ENCODE measurements around the gene CARD10.
"Not testable (repeated sequence)": the region's sequence is repeated elsewhere in the genome, so short reads cannot be mapped to it uniquely, and the experiment has no call there.

CARD10 gene

DNA sequence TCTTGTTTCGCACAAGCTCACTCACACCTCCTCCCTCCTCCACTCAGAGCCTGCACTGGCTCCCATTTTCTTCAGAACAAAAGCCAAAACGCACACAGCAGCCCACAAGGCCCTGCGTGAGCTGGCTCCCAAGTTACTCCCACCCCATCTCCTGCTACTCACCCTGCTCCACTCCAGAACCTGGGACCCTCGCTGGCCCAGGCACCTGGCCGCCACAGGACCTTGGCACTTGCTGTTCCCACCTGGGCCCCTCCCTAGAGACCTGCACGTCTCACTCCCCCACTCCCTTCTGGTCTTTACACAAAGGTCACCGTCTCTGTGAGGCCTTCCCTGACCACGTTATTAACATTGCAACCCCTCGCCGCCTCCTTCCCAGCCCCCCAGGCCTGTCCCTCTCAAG lies 32.1 kb downstream of the CARD10 start:
- DNase-seq (ENCODE audit: low read depth, low spot score) = no peak

DNA sequence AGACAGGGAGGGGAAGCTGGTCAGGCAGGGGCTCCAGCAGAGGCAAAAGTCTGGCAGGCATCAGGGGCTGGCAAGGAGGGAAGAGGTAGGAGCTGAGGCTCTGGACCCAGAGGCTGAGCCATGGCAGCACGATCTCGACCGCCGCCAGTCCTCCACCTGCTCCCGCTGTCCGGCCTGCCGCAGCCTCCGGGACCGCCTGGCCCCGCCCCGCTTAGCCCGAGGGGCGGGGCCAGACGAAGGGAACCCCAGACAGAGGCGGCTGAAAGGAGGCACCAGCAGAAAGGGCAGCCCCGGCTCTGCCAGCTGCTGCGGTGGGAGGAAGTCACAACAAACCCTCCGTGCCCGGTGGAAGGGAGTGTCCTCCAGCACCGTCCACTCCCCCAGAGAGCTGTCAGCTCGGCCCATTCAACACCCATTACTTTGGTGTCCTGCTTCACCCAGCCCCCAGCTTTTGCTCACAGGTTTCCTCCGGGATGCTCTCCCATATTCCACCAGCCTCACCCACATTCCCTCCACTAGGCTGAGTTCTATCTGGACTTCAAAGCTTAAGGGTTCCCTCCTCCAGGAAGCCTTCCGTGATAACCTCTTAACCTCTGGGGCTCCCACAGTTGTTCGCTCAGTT lies 32.9 kb downstream of the CARD10 start, which contains the start of gene MFNG:
Gene MFNG (minus strand): TSS at position 161 of the 622 bp plus-strand sequence. CDS start 207 bp downstream, outside the sequence.
- no peak for DNase-seq (ENCODE audit: low read depth, low spot score)

DNA sequence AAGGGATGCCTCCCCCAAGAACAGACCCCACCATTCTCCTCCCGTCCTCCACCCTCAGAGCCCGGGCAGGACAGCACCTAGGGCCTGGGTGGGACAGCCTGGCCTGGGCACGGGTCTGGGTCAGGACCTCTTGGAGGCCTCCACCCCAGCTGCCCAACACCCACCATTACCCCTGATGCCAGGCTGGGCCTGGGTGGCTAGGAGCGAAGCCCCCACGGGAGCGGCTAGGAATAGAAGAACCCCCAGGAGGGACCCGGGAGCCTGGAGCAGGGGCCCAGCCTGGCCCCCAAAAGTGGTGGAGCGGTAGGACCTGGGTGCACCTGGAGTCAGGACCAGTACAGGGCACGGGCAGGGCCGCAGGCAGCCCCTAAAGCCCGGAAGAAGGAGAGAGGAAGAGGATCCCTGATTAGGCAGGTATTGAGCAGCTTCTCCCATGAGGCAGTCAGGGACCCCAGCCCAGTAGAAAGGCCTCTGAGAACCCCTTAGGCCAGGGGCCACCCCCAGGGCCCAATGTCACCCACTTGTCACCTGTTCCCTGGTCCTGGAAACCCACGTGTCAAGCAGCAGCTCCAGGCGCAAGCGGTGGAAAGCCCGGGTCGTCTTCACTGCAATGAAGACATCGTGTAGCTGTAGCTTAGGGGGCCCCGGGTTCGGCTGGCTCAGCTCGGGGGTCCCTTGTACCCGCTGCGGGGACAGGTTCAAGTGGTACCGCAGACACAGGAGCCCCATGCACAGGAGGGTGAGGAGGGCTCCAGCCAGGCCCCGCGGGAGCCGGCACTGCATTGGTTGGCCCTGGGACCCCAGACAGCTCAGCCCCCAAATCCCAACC lies 33.6 kb downstream of the CARD10 start:
- DNase-seq (ENCODE audit: low read depth, low spot score) = no peak

DNA sequence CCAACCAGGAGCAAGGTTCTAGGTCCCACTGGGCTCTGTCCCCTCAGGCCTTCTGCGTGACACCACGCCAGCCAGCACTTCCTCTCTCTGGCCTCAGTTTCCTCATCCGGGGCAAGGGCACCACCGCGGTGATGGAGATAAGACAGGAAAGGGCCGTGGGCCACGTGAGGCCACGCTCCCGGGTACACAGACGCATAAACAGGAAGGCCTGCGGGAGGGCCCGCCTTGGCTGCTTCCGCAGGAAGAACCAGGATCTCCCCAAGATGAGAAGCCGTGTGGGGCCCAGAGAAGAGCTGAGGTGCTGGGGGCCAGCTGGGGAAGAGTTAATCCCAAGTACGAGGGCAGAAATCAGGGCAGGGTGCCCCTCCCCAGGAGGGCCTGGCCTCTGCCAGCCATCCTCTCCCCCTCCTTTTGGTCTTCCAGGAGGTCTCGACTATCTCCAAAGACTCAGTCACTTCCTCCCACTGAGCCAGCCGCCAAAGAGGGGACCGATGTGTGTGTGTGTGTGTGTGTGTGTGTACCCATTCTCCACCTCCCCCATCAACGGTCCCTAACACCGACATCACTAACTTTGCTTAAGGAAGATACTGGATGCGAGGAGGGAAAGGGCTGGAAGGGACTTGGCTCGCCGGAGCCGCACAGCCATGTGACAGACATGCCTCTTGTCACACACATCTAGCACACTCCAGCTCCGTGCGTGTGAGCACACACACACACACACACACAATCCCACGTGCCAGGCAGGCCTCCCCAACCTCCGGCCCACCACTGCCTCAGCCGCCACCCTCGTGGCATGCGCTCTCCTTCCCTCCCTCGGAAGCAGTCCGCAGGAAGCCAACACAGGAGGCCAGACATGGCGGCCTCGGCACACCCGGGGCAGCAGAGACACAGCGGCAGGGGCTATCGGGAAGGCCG lies 34.5 kb downstream of the CARD10 start:
- no peak for DNase-seq (ENCODE audit: low read depth, low spot score)

DNA sequence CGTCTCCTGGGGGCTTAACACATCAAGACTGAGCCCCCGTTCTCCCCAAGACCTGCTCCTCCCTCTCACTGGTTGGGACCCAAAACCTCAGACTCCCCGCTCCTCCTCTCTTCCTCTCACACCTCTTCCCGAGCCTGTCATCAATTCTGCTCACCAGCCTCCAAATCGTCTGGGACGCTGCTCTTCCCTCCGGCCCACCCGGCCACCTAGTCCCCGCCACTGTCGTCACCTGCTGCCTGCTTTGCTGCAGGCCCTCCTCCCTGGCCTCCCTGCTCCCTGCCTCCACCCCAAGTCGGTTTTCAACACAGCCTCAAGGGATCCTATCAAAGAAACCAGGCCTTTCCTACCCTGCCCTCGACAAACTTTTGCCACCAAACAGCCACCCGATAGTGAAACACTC lies 36.2 kb downstream of the CARD10 start:
- DNase-seq (ENCODE audit: low read depth, low spot score) = no peak

DNA sequence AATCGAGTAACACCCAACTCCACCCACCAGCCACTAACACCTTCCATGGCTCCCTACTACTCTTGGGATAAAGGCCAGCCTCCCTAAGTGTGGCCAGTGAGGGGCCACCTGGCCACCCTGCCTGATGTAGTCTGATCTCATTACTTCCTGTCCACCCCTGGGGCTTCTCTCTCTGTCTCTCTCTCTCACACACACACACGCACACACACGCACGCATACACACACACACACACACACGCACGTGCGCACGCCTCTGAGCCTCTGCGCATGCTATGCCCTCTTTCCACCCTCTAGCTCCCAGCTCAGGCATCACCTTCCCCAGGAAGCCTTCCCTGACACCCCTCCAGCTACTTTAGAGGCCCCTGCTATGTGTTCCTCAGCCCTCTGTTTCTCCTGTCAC lies 37.0 kb downstream of the CARD10 start:
- no peak for DNase-seq (ENCODE audit: low read depth, low spot score)

DNA sequence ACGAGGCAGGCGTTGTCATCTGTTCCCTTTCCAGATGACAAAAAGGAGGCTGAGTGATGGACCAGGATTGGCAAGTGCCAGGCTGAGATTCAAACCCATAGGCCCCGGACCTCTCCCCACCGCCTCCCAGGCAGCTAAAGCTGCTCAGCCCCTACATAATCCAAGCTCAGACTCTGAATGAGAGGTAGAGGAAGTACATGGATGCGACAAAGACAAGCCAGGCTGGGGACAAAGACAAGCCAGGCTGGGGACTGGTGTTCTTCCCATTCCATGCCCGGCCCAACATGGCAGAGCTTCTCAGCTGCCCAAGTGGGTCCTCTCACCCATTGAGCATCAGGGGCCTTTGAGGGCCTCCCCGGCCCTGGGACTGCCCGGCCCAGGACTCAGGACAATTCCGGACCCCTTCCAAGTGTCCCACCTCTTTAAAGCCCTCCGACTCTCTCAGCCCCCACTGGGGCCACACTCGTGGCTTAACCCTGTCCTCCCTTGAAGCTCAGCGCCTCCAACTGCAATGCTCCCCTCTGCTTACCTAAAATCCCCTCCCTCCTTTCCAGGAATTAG lies 37.8 kb downstream of the CARD10 start:
- DNase-seq (ENCODE audit: low read depth, low spot score) = no peak

DNA sequence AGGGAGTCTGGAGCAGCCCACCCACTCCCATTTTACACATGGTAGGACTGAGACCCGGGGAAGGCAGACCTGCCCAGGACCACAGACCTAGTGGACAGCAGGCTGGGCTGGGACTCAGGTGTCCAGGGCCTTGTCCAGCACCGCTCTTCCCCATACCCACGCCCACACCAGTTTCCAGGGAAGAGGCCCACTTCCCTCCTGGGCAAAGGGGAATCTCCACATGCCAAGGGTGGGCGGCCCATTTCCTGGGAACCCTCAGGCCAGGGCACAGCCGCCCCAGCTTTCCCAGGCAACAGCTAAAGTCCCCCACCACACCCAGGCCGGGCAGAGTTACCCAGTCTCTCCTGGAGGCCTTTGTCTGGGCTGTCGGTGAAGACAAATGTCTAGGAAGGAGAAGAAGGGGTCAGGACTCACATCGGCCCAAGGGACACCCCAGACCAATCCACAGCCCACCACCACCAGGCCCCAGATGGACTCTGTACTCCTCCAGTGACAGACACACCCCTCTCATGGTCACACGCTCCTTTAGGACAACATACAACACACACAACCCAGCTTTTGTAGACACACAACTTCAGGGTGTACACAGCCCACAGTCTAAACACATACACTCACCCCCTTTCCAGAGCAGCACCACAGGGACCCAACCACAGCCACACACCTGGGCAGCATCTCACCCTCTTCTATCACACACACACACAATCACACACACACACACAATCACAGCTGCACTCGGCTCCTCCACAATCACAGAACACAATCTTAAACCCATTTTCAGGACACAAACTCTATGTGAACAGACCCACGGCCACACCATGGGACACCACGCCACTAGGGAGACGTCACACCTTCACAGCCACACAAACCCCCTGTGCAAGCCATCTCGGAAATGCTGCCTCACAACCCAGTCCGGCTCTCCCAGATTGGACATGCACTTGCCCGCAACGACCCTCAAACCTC lies 38.5 kb downstream of the CARD10 start:
- no peak for DNase-seq (ENCODE audit: low read depth, low spot score)

DNA sequence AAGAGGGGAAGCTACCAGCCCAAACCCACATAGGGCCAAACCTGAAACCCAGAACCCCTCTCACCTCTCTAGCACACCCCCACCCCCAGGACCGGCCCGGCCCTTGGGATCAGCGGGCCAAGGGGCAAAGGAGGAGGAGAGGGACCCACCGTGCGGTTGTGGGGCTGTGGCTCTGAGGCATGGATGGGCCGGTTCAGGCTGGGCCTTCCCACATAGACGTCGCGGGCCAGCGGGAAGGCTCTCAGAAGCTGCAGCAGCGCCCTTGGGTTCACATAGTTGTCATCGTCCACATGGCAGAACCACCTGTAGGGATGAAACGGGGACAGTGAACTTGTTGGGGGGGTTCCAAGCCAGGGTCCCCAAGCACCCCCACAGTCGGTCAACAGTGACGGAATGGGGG lies 40.0 kb downstream of the CARD10 start:
- DNase-seq (ENCODE audit: low read depth, low spot score) = no peak

DNA sequence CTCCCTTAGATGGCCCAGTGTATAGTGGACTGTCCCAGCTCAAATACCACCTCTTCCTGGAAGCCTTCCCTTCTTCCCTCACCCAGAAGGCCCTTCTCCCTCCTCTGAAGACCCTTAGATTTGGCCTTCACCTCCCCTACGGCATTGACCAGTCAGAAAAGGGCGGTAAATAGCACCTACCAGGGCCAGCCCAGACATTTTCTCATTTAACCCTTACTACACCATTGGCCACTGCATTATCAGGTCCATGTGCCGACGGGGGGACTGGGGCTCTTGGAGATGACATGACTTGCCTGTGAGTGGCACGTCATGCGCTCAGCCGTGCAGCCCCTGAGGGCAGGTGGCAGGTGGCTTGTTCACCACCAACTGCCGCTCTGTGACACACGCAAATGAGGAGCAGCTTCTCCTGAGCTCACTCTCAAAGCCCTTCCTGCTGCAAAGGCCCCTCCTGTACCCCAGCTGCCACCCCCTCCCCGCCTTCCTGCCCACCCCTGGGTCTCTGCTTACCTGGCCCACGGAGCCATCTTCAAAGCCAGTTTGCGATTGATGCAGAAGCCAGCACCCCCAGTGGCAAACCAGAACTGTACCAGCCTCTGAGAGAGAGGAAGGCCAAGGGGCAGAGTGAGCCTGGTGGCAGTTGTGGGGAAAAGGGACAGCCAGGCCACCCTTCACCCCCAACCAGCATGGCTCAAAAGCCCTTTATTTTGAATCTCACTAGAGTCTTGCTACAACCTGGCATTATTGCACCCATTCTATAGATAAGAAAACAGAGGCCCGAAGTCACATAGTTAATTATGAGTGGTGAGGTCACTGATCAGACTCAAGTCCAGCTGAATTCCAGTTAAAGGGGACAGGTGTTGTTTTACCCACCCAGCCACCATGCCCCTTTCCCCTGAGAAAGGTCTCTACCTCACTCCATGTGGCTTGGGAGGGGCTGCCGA lies 42.6 kb downstream of the CARD10 start:
- DNase-seq (ENCODE audit: low read depth, low spot score) = no peak

DNA sequence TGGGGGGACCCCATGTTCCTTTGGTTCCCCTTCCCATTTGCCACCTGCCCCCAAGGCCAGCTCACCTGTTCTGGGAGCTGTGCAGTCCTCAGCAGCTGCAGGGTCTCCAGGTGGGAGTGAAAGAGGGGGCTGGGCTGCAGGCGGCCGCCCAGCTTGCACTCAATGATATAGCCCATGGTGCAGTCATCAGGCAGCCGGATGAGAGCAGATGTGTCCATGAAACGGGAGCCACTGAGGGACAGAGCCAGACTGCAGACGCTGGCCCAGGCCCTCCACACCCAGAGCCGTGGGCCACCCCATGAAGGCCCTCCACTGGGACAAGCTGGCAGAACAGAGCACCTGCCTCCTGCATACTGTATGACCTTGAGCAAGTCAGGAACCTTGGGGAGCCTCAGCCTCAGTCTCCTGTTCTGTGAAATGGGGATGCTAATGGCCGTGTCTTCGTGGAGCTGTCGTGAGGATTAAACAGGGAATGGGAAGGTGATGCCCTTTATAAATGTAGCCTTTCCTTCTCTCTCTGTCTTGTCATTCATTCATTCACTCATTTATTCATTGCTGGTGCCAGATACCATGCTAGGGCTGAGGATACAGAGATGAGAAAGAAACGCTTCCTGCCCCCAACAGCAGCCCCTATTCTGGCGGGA lies 44.6 kb downstream of the CARD10 start:
- DNase-seq (ENCODE audit: low read depth, low spot score) = no peak

DNA sequence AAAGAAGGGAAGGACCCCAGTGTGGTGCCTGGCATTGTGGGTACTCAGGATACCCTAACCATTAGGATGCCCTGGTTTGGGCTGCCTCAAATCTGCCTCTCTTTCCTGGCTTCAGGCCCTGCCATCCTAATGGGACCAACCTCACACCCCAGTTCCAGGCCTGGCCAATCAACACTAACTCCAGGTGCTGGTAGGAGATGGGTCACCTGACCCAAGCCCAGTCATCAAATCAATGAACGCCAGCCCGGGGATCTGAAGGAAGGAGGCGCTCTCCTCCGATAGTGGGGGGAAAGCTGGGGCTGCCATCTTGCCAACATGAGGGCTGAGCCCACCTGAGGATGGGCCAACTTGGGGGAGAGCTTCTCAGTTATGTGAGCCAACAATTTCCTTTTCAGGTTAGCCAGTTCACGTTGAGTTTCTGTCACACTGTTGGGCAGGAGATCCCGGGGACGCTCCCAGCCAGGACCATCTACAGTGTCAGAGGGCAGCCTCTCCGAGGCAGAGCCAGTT lies 45.7 kb downstream of the CARD10 start:
- no peak for DNase-seq (ENCODE audit: low read depth, low spot score)

DNA sequence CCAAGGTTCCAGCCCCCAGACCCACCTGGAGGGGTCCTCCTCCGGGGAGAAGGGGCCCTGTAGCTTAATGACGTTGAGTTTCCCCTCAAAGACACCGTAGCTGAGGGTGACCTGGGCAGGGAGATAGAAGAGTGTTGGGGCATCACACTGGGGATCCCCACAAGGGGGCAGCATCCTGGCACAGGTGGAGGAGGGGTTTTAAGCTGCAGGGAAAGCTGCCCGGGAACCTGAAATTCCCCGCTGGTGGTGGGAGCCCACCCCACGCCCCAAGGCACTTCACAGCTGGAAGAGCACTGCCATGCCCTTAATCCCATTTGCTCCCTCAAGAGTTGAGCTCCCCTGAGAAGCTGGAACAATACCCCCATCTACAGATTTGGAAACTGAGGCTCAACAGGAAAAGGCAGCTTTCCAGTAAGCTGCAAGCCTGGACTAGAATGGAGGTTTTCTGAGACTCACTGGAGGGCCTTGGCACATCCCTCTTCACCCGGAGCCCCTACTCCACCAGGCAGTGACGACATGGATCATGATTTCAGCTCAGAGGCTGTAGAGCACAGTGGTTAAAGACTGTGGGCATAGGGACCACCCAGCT lies 46.7 kb downstream of the CARD10 start:
- no peak for DNase-seq (ENCODE audit: low read depth, low spot score)

DNA sequence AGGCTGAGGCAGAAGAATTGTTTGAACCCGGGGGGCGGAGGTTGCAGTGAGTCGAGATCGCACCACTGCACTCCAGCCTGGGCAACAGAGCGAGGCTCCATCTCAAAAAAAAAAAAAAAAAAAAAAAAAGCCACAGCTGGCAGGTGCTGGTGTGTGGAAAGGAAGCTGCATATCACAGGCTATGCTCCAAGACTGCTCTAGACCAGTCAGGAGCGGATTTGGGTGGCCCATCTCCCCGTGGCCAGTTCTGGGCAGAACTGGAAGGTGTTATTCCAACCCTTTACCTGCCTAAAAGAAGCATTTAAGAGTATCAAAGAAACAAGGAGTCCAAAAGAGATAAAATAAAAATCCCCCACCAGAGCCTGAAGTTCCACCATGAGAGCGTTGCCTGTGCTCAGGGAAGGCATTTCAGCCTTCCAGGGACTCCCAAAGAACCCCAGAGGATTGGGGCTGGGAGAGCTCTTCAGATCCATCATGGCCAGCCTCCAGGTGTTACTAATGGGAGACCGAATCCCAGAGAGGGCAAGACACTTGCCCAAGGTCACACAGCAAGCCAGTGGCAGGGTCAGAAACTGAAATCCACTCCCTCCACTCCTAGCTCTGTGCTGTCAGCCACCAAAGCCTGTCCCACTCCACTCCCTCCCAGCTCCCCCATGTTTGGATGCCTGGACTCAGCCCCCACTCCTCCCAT lies 47.3 kb downstream of the CARD10 start:
- no peak for DNase-seq (ENCODE audit: low read depth, low spot score)

DNA sequence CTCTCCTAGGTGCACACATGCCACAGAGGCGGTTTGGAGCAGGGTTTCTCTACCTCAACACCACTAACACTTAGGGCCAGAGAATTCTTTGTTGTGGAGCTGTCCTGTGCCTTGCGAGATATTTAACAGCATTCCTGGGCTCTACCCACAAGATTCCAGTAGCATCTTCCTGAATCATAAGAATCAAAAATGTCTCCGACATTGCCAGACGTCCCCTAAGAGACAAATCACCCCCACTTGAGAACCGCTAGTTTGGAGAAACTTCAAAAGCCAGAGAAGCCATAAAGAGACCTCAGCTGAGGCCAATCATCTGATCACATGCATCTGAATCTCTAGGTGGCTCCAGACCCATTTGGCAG lies 49.1 kb downstream of the CARD10 start:
- no peak for DNase-seq (ENCODE audit: low read depth, low spot score)

DNA sequence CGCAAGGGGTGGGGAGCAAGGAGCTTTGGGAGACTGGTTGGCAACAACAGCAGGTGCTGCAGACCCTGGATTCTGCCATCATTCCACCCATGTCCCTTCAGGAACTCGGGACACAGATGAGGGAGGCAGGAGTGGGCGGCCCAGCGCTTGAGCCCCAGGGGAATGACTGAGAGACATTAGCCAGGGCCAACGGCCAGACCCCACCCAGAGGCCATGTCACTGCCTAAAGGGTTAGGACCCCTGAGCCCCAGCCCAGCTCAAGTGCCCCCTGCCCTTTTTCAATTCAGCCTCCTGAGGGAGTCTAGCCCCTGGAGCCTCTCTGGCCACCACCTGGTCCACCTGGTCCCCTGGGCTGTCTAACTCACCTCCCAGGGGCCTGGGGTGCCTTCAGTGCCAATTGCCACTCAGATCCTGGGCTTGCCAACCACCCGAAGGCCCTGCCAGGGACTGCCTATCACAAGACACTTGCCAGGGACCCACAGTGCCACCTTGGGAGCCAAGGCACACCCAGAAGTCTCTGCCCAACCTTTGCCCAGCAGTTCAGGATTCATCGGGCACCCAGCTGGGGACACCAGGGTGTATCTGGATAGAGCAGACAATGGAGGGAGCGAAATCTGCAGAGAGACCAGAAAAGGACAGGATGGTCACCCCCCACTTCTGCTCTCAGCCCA lies 49.7 kb downstream of the CARD10 start:
- DNase-seq (ENCODE audit: low read depth, low spot score) = no peak

DNA sequence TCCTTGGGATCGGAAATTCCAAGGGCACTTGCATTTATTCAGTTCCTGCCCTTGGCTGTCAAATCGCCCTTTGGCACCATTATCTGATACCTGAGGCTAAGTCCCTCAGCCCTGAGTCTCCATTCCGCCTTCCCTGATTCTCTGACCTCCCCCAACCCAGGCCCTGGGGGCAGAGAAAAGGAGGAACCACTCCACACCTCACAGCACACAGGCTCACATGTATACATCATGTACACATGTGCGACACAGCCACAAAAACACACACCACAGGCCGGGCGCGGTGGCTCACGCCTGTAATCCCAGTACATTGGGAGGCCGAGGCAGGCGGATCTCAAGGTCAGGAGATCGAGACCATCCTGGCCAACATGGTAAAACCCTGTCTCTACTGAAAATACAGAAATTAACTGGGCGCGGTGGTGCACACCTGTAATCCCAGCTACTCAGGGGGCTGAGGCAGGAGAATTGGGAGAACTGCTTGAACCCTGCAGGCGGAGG lies 51.0 kb downstream of the CARD10 start:
- DNase-seq (ENCODE audit: low read depth, low spot score) = not testable (repeated sequence)
